T-helper 22 cell (primary cell): Measurements from ENCODE around the gene PDE2A.

Experiments
- DNase-seq: peaks from one replicate; pipeline ENCODE4 v3.0.0-alpha.2; 2020; ENCODE audit warnings: low read depth

PDE2A gene

DNA sequence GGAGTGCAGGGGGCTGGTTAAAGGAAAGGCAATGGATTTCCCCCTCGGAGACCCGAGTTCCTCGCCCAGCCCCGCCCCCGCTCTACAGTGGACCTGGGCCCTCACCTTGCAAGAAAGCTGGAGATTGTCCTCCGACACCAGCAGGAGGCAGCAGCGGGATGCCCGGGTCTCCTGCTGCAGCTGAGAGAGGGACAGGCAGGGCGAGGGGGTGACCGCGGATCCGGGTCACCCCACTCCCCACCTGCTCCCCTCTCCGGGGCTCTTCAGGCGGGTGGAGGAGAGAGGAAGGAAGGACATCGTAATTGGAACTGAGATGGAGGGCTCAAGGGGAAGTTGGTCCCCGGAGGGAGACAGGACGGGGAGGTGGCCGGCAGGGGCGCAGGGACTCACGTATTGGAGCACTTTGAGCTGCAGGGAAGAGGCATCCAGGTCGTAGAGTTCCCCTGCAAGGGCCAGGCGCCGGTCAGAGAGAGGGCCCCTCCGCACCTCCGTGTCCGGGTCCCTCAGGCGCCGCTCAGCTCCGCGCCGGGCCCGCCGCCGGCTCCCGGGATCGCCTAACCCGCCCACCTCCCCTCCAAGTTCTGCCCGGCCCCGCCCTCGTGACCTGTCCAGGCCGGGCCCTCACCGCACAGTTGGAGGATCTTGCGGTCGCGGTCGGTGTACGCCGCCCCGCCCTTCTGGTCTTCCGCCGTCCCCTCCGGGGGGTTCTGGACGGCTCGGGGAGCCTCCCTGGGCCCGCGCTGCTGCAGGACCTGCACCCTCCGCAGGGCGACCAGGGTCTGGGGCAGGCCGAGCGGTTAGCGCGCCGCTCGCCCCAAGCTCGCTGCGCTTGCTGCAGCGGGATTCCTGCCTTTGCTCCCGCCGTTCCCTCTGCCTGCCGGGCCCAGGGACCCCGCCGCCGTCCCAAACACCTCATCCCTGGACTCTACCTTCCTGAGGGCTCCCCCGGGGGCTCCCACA, 84.1 kb downstream of the PDE2A start:
- DNase-seq, result no peak

DNA sequence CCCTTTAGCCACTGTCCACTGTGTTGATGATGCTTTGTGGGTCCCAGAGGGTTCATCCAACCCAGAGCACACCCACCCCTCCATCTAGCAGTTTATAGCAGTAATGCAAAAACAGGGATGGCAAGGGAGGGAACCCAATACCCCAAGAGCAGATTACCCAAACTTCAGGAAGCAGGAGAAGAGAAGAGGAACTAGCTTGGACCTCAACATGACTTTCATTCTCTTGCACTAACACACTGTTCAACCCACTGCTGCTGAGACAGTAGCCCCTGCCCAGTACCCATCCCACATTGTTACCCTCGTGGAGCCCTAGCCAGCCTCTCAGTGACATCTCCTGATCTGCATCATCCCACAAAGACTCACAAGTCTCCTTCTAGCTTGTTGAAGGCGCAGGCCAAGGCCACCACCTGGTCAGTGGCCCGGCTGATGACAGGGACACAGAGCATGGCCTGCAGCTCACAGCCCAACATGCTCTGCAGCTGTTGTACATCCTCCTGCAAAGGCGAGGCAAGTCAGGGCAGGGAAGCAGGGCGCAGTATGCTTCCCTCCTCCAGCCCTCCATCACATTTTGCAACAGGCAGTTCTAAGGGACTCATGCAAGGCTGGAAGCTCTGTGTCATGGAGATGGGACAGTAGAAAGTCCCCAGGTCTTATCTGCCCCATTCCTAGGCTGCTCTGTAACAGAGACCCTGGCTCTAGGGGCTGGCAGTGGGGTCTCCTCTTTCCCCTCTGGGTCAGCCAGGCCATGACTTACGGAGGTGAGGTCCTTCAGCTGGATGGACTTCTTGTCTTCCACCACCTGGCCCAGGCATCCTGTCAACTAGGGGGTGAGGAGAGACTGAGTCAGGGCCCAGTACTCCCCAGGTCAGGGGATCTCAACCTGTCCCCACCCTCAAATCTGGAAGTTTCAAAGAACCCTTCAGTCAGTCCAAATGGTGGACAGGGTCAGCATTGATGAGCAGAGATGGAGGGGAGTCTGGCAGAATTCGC, 85.5 kb downstream of the PDE2A start:
- no peak for DNase-seq

GRCh38 chr11:72587696-72588095, 86.5 kb downstream of the PDE2A start:
- DNase-seq, result no peak

DNA sequence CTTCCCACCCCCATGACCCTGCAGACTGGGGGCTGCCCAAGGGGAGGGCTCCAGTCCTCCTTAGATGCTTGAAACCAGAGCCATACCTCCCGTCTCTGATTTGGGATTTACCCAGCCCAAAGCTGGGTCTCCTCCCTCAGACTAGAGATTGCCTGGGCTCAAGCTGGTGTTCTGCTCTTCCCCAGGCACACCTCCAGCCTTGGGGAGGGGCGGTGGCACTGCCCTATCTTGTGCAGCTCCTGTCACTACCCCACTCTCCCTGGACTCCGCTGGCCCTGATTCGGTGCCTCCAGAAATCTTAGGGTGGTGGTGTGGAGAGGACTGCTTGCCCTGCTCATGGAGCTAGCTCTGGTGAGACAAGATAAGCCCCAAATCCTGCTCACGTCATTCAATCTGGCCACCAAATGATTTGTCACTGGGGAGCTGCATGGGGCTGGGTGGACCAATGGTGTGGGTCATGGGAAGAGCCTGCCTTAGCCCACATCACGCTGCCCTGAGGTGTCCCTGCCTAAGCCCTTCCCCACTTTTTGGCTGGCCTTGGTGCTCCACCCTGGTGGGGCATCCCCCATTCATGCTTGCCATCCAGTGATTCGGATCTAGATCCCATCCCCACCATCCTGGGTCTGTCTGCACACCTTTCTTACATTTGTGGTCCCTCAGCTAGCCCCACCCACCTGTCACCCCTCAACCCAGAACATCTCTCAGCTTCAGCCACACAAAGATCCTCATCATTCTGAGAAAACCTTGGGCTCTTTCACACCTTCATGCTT, 87.7 kb downstream of the PDE2A start:
- no peak for DNase-seq

DNA sequence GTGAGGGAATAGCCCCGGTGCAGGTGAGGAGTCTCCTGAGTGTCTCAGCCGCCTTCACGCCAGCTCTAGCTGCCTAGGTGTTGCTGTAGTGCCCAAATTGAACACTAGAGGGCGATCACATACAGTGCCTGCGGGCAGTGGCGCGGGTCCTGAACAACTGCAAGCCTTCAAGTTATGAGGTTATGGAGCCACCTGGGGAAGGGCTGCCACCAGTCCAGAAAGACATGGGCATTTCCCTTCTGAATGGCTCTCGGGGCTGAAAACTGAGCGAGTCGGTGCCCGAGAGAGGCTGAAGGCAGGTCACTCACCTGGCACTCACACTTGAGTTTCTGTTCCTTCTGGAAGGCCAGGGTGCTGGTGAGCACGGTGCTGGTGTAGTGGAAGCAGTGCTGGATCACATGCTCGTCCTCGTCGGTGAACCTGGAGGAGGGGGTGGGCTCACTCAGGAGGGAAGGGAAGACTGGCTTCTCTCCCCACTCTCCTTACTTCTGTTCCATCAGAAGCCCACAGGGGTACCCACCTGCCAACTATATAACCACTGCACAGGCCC, 88.4 kb downstream of the PDE2A start:
- DNase-seq, result peak; percentile 32

- no peak for DNase-seq
These were observed 89.2 kb downstream of the PDE2A start for GRCh38 chr11:72584939-72585597.

GRCh38 chr11:72584293-72584938, 89.8 kb downstream of the PDE2A start:
- DNase-seq, result peak; percentile 20

DNA sequence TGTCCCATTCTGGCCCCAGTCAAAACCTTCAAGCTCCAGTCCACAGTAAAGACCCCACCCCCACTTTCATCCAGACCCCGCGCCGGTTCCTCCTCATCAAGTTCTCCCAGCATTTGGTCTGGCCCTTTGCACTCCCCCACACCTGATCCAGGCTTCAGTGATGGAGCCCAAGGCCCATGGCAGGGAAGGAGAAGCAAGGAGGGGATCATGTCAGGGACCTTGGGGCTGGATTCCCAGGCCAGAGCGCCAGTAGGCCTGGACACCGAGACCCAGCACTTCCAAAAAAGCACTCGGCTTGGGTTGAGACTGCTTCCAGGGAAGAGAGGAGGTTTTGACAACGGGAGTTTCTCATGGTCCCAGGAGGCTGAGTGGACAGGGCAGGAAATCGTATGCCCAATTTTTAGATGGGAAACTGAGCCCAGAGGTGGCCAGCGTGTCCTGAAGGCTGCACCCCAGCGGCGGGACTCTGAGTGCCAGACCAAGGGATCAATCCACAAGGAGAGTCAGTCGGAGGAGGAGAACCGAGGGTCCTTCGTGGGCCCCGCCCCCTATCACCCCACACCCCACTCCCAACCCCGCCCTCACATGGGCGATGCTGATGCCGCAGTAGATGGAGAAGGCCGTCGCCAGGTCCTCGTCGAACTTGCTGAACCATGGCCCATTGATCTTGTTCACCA, 90.5 kb downstream of the PDE2A start:
- DNase-seq, result no peak

- no peak for DNase-seq
These were observed 91.1 kb downstream of the PDE2A start for GRCh38 chr11:72583177-72583553.

GRCh38 chr11:72582206-72583176, 91.7 kb downstream of the PDE2A start:
- no peak for DNase-seq

DNA sequence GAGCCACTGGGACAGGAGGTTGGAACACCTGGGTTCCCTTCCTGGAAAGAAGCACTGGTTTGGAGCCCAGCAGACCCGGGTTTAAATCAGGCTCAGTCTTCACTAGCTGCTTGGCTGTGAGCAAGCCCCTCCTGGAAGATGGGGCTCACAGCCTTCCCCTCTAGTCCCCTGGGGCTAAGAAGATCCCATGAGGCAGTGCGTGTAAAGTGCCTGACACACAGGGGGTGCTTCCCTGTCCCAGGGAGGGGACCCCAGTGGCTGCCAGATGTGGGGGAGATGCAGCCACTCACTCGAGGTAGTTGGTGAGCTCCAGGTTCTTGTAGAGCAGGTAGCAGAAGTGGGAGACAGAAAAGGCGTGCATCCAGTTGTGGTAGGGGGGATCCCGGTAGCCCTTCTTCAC, 93.2 kb downstream of the PDE2A start:
- no peak for DNase-seq

GRCh38 chr11:72580642-72580950, 93.6 kb downstream of the PDE2A start:
- no peak for DNase-seq

GRCh38 chr11:72579816-72580641, 94.2 kb downstream of the PDE2A start:
- DNase-seq, result no peak

GRCh38 chr11:72578991-72579815, 95.0 kb downstream of the PDE2A start:
- no peak for DNase-seq

DNA sequence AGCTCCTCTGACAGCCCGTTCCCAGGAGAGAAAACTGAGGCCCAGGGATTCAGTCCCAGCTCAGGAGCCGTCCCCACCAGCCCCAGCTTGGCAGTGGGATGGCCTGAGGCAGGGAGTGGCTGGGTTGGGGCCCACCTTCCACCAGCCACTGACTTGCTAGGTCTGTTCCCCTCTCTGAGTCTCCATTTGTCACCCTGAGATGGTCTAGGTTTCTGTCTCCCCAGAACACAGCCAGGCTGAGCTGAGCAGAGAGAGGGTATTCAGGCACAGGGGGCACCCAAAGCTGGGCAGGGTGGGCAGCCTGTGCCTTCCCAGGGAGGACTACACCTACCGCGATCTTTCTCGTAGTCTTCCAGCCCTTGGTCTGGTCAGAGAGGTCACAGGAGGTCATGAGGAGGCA, 95.7 kb downstream of the PDE2A start:
- no peak for DNase-seq

DNA sequence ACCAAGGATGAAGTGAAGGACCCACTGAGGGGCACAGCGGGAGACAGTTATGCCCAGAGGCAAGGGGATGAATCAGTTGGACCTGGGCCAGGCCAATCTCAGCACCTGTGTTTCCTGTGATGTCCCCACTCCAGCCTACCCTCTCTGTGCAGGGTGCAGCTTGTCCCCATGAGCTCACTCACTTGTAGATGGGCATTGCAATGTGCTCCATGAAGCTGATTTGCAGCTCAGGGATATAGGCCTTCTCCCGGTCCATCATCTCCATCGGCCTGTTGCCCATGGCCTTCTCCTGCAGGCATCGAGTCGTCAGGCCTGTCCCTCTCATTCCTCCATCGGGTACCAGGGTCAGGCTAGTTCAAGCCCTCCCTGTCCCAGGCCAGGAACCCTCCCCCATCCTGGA, 96.2 kb downstream of the PDE2A start:
- DNase-seq, result no peak

DNA sequence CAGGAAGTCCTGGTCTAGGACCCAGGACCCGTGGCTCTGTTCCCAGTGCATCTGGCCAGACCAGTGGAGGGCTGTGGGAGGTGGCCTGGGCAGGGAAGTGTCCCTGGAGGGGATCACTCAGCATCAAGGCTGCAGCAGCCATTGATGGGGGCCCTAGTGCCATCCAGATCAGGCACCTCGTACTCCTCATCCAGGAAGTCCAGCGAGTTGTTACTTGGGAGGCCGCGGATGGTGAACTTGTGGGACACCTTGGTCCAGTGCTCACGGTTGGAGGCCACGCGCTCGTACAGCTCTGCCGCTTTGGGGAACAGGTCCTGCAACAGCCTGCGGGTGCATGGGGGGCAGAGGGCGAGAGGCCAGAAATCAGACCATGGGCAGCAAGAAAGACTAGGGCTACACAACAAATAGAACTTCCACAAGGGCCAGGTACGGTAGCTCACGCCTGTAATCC, 96.9 kb downstream of the PDE2A start:
- DNase-seq, result no peak
